Endothelial cell of umbilical vein (primary cell): ENCODE data around the gene ANGPT4. TPM values are rescaled to one million over a fixed set of nuclear protein-coding genes. Genes with fewer than 3 reads are reported as not detected.
"Not testable (repeated sequence)": the region's sequence is repeated elsewhere in the genome, so short reads cannot be mapped to it uniquely, and the experiment has no call there.

Experiments used
- BruUV-seq: library from RNA; stranded (reverse); fragments of 400-500 nt; replicated peaks from 2 replicates; lab custom pipeline; 2021; lab: Mats Ljungman, UMichigan
- CTCF ChIA-PET: fragments of 300-600, 350-600 bp; sonication (Branson Sonifier 250); formaldehyde crosslinking; loops from one replicate; lab custom pipeline; 2021; ENCODE audit warnings: antibody characterized with exemption, inconsistent platforms; lab: Charles Lee
- POLR2A ChIA-PET: fragments of 300-600, 350-600 bp; sonication (Branson Sonifier 250); formaldehyde crosslinking; loops from one replicate; lab custom pipeline; 2021; ENCODE audit warnings: antibody characterized with exemption, inconsistent platforms; lab: Charles Lee
- DNase-seq: peaks from one replicate; pipeline ENCODE4 v3.0.0-alpha.2; 2011; ENCODE audit warnings: low read depth, low spot score
- FAIRE-seq: peaks from 2 replicates; lab custom pipeline; 2011; peaks lifted over from hg19 to GRCh38; lab: Jason Lieb, UNC
- H2AFZ ChIP-seq: 2 replicates; pipeline ENCODE4 v1.6.0; 2012; ENCODE audit warnings: low read depth, low read length, control low read depth, inconsistent platforms
- H3K27ac ChIP-seq: 2 replicates; pipeline ENCODE4 v1.5.1; 2011; ENCODE audit warnings: low read depth, mild to moderate bottlenecking, control low read depth, low read length, moderate library complexity; ENCODE audit not compliant: insufficient read depth
- H3K27me3 ChIP-seq, 2 experiments: 2 replicates each; pipeline versions ENCODE4 v1.6.0 to v1.6.1; 2011; ENCODE audit warnings: low read length in 2 of 2, mixed read lengths in 1 of 2; ENCODE audit not compliant: control insufficient read depth in 2 of 2, insufficient read depth in 2 of 2
- H3K36me3 ChIP-seq, 2 experiments: 2 replicates in 1 of 2; 3 replicates in 1 of 2; pipeline ENCODE4 v1.5.1; 2011; ENCODE audit warnings: low read length in 2 of 2, mild to moderate bottlenecking in 1 of 2, moderate library complexity in 1 of 2; ENCODE audit not compliant: control insufficient read depth in 2 of 2, insufficient read depth in 2 of 2; ENCODE audit errors: extremely low read depth in 1 of 2
- H3K4me1 ChIP-seq: 3 replicates; pipeline ENCODE4 v1.5.1; 2011; ENCODE audit warnings: mild to moderate bottlenecking, low read length; ENCODE audit not compliant: control insufficient read depth, insufficient read depth; ENCODE audit errors: extremely low read depth
- H3K4me2 ChIP-seq: 2 replicates; pipeline ENCODE4 v1.6.1; 2011; ENCODE audit warnings: low read length, control low read depth, mixed read lengths; ENCODE audit not compliant: insufficient read depth
- H3K4me3 ChIP-seq, 3 experiments: fragments of 200-600 bp in 1 of 3; sonication (generic), shearing (Covaris generic) in 1 of 3; replicated peaks in 1 of 3; 2 replicates each; pipeline ENCODE4 v1.5.1; 2011 to 2016; ENCODE audit warnings: control low read depth in 3 of 3, low read length in 3 of 3, mild to moderate bottlenecking in 2 of 3, inconsistent platforms in 1 of 3, low read depth in 1 of 3, moderate library complexity in 1 of 3; ENCODE audit not compliant: insufficient read depth in 1 of 3
- H3K79me2 ChIP-seq: 2 replicates; pipeline ENCODE4 v1.6.0; 2012; ENCODE audit warnings: low read length, inconsistent platforms; ENCODE audit not compliant: control insufficient read depth, insufficient read depth
- H3K9ac ChIP-seq: replicated peaks from 2 replicates; pipeline ENCODE3; 2011; ENCODE audit warnings: low read length, control low read depth; ENCODE audit not compliant: insufficient read depth; ENCODE audit errors: extremely low read depth
- H3K9me1 ChIP-seq: replicated peaks from 3 replicates; pipeline ENCODE4 v1.6.0; 2011; ENCODE audit warnings: mild to moderate bottlenecking, low read length; ENCODE audit not compliant: control insufficient read depth, insufficient read depth; ENCODE audit errors: extremely low read depth
- H3K9me3 ChIP-seq: replicated peaks from 2 replicates; pipeline ENCODE4 v1.5.1; 2012; ENCODE audit warnings: low read length, inconsistent platforms; ENCODE audit not compliant: control insufficient read depth, insufficient read depth
- H4K20me1 ChIP-seq: replicated peaks from 2 replicates; pipeline ENCODE3; 2011; ENCODE audit warnings: mild to moderate bottlenecking, low read length; ENCODE audit not compliant: control insufficient read depth, insufficient read depth; ENCODE audit errors: extremely low read depth
- EZH2 ChIP-seq: IDR thresholded peaks from 2 replicates; pipeline ENCODE4 v1.6.1; 2012; ENCODE audit warnings: borderline replicate concordance, low read depth, mild to moderate bottlenecking, moderate library complexity, low read length, inconsistent platforms; ENCODE audit not compliant: severe bottlenecking
- FOS ChIP-seq: IDR thresholded peaks from 2 replicates; pipeline ENCODE4 v1.6.1; 2011; ENCODE audit warnings: mild to moderate bottlenecking, low read length, moderate library complexity, borderline replicate concordance; ENCODE audit not compliant: insufficient read depth
- GATA2 ChIP-seq: IDR thresholded peaks from 2 replicates; pipeline ENCODE4 v1.7.0; 2011; ENCODE audit warnings: low read depth, mild to moderate bottlenecking, moderate library complexity, mixed read lengths, low read length; ENCODE audit not compliant: insufficient read length, insufficient read depth
- JUN ChIP-seq: IDR thresholded peaks from 2 replicates; pipeline ENCODE4 v1.6.1; 2011; ENCODE audit warnings: borderline replicate concordance, low read depth; ENCODE audit not compliant: insufficient read length, insufficient read depth
- MYC ChIP-seq: IDR thresholded peaks from one replicate; pipeline ENCODE4 v1.6.1; 2011; ENCODE audit warnings: mild to moderate bottlenecking, low read depth, low read length
- POLR2A ChIP-seq: IDR thresholded peaks from 2 replicates; pipeline ENCODE4 v1.6.1; 2012; ENCODE audit warnings: low read depth, mild to moderate bottlenecking, control low read depth, low read length
- POLR2AphosphoS5 ChIP-seq: IDR thresholded peaks from 2 replicates; pipeline ENCODE4 v1.6.1; 2012; ENCODE audit warnings: low read depth, mild to moderate bottlenecking, control low read depth, low read length, moderate library complexity; ENCODE audit not compliant: insufficient read depth
- dilution Hi-C: fragments of 300-500 bp; cut with MboI; formaldehyde crosslinking; loops from one replicate; pipeline ENCODE4 v1.15.0; 2019; ENCODE audit warnings: low sequenced_read_pairs; ENCODE audit not compliant: extremely low pct_ligation_motif_present
- intact Hi-C: fragments of 100-400 bp; cut with micrococcal nuclease; formaldehyde crosslinking; loops from one replicate; pipeline ENCODE4 v1.10.0; 2022
- polyA plus RNA-seq, 4 experiments: library from polyadenylated mRNA; depleted of rRNA in 3 of 4; stranded (reverse) in 3 of 4; unstranded in 1 of 4; fragments of >200 nt; gene quantifications; 2 replicates each; pipeline versions ENCODE4 v1.2.1 to v1.2.3, GENCODE V29; 2011 to 2012; ENCODE audit warnings: missing spikeins in 1 of 4
- total RNA-seq: library from RNA; stranded (reverse); gene quantifications from 2 replicates; pipeline ENCODE4 v1.2.3, GENCODE V29; 2021
- TF ChIP-seq, protein P1 (sequence below), 2 donors: IDR thresholded peaks; 1 replicate in 1 of 2; 2 replicates in 1 of 2; pipeline ENCODE4 v1.5.1; 2011; ENCODE audit warnings: low read length in 2 of 2, mild to moderate bottlenecking in 2 of 2, moderate library complexity in 2 of 2, control low read depth in 1 of 2, inconsistent platforms in 1 of 2, low read depth in 1 of 2; ENCODE audit not compliant: insufficient read depth in 1 of 2; ENCODE audit errors: extremely low read depth in 1 of 2
- TF ChIP-seq, protein P2 (sequence below): IDR thresholded peaks from 2 replicates; pipeline ENCODE4 v1.6.1; 2011; ENCODE audit not compliant: insufficient read depth, insufficient read length

Gene ANGPT4
- total and polyA plus RNA-seq, 2 donors (not counting 3 experiments of a cell fraction or from before 2014, with no cell fraction given) = not detected

GRCh38 chr20:896501-897025 is 19.6 kb downstream of the ANGPT4 start:
- Histone ChIP-seq H2AFZ (no peak overlapping the region), H3K36me3 (no peaks in the 10 kb centered on the region), H3K79me2 (no peaks in the 10 kb centered on the region), H3K9ac (no peak overlapping the region), H3K4me2 (no peak overlapping the region), H3K4me3 (no peak overlapping the region), H3K27ac (no peak overlapping the region), H4K20me1 (no peaks in the 10 kb centered on the region), H3K27me3 (no peaks in the 10 kb centered on the region), H3K9me1 (no peaks in the 10 kb centered on the region), H3K9me3 (no peaks in the 10 kb centered on the region), H3K4me1 (no peaks in the 10 kb centered on the region)
- ChIA-PET POLR2A (no interaction called here), CTCF (no interaction called here)
- intact Hi-C loops = no loop called here
- dilution Hi-C loops = no loop called here
- DNase-seq (no peak), FAIRE-seq (no peak)
- TF ChIP-seq POLR2A (no peak), POLR2AphosphoS5 (no peak), FOS (no peak), EZH2 (no peak), GATA2 (no peak), JUN (no peak), MYC (no peak)
- TF ChIP-seq, protein P1, sequence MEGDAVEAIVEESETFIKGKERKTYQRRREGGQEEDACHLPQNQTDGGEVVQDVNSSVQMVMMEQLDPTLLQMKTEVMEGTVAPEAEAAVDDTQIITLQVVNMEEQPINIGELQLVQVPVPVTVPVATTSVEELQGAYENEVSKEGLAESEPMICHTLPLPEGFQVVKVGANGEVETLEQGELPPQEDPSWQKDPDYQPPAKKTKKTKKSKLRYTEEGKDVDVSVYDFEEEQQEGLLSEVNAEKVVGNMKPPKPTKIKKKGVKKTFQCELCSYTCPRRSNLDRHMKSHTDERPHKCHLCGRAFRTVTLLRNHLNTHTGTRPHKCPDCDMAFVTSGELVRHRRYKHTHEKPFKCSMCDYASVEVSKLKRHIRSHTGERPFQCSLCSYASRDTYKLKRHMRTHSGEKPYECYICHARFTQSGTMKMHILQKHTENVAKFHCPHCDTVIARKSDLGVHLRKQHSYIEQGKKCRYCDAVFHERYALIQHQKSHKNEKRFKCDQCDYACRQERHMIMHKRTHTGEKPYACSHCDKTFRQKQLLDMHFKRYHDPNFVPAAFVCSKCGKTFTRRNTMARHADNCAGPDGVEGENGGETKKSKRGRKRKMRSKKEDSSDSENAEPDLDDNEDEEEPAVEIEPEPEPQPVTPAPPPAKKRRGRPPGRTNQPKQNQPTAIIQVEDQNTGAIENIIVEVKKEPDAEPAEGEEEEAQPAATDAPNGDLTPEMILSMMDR (IDR thresholded peaks at IDR 0.05; ENCODE audit: extremely low read depth in 1 of 2, insufficient read depth in 1 of 2, low read depth in 1 of 2, low read length in 2 of 2) = no peak
- TF ChIP-seq, protein P2, sequence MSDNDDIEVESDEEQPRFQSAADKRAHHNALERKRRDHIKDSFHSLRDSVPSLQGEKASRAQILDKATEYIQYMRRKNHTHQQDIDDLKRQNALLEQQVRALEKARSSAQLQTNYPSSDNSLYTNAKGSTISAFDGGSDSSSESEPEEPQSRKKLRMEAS = no peak
- BruUV-seq = no TSS peak

DNA sequence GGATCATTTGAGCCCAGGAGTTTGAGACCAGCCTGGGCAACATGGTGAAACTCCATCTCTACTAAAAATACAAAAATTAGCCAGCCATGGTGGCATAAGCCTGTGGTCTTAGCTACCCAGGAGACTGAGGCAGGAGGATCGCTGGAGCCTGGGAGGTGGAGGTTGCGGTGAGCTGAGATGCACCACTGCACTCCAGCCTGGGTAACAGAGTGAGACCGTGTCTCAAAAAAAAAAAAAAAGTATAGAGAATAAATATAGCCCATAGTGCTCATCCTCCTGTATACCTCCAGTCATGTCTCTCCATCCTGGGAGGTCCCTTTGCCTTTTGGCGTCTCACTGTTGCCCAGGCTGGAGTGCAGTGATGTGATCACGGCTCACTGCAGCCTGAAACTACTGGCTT is 23.8 kb downstream of the ANGPT4 start:
- H4K20me1 ChIP-seq, H3K4me3 ChIP-seq, H3K27ac ChIP-seq, intact Hi-C loops, BruUV-seq, H3K9ac ChIP-seq, H2AFZ ChIP-seq, DNase-seq, H3K79me2 ChIP-seq, FAIRE-seq, H3K4me1 ChIP-seq, H3K9me3 ChIP-seq, H3K27me3 ChIP-seq, H3K4me2 ChIP-seq, H3K36me3 ChIP-seq, CTCF ChIA-PET, H3K9me1 ChIP-seq, dilution Hi-C loops: not testable (repeated sequence)
- POLR2A ChIA-PET = interaction anchor here (0.6 kb wide), 1 partner anchor 161 kb away, joined by 3 read pairs; no protein-coding TSS in a partner anchor
